Measurements from ENCODE around the gene TRIM66.

Gene TRIM66

DNA sequence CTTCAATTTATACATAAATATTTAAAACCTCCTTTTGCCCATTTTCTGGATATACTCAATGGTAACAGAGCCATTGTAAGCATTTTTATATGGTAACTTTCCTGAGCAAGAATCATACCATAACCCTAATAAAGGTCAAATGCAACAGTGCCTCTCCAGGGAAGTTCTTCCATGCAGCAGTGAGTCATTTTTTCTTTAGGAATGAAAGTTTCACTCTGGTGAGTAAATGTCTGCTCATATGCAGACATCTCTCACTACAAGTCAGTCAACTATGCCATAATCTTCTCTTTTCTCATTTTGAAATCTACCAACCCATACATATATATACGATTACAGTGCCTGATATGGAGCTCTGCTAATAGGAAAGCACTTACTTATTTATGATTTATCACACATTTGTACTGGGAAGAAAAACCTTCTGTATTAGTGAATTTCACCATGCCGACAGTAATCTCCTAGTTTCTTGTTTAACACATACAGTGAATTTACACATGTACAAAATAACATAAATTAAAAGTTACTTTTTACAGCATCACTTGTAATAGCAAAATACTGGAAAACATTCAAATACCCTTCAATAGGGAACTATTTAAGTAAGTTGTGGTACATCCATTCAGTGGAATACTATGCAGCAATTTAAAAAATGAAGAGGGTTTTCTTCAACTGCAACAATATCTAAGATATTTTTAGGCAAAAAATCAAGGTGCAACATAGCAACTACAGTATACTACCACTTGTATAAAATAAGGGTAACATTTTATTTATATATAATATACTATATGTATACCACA lies 104.5 kb downstream of the TRIM66 start:
- peak; percentile 56 for DNase-seq (ENCODE audit: low read depth)
- no peak overlapping the region for H3K4me3 ChIP-seq (ENCODE audit: control insufficient read depth, low read depth, low read length)
- TF ChIP-seq, protein P1, sequence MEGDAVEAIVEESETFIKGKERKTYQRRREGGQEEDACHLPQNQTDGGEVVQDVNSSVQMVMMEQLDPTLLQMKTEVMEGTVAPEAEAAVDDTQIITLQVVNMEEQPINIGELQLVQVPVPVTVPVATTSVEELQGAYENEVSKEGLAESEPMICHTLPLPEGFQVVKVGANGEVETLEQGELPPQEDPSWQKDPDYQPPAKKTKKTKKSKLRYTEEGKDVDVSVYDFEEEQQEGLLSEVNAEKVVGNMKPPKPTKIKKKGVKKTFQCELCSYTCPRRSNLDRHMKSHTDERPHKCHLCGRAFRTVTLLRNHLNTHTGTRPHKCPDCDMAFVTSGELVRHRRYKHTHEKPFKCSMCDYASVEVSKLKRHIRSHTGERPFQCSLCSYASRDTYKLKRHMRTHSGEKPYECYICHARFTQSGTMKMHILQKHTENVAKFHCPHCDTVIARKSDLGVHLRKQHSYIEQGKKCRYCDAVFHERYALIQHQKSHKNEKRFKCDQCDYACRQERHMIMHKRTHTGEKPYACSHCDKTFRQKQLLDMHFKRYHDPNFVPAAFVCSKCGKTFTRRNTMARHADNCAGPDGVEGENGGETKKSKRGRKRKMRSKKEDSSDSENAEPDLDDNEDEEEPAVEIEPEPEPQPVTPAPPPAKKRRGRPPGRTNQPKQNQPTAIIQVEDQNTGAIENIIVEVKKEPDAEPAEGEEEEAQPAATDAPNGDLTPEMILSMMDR (conservative IDR thresholded peaks at IDR 0.05; ENCODE audit: control insufficient read depth, insufficient read depth, low read depth, low read length): no peak

DNA sequence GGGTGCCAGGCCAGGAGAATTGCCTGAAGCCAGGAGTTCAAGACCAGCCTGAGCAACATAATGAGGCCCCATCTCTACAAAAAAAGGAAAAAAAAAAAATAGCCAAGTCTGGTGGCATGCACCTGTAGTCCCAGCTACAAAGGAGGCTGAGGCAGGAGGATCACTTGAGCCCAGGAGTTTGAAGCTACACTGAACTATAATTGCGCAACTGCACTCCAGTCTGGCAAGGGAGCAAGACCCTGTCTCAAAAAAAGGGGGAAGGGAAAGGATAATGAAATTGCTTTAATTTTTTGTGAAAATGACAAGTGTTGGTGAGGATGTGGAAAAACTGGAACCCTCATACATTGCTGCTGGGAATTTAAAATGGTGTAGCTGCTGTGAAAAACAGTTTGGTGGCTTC lies 107.7 kb downstream of the TRIM66 start:
- H3K4me3 ChIP-seq (ENCODE audit: control insufficient read depth, low read depth, low read length): no peak overlapping the region
- no peak for DNase-seq (ENCODE audit: low read depth)
- TF ChIP-seq, protein P1 (conservative IDR thresholded peaks at IDR 0.05; ENCODE audit: control insufficient read depth, insufficient read depth, low read depth, low read length): no peak

DNA sequence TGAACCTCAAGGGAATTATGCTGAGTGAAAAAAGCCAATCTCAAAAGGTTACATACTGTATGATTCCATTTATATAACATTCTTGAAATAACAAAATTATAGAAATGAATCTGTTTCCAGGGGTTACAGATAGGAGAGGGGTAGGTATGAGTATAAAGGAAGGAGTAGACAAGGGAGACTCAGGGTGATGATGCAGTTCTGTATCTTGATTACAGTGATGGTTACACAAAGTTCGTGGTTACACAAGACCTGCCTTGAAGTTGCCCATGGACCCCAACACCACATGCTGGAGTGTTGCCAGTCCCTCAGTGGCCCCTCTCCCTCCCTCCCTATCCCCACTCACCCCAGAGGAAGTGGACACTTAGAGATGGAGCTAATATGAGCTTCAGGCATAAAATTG lies 108.7 kb downstream of the TRIM66 start:
- H3K4me3 ChIP-seq (ENCODE audit: control insufficient read depth, low read depth, low read length): no peak overlapping the region
- no peak for DNase-seq (ENCODE audit: low read depth)

GRCh38 chr11:8567602-8568198 lies 114.8 kb downstream of the TRIM66 start:
- TF ChIP-seq, protein P1 (conservative IDR thresholded peaks at IDR 0.05; ENCODE audit: control insufficient read depth, insufficient read depth, low read depth, low read length): no peak
- DNase-seq (ENCODE audit: low read depth): peak; percentile 19
- H3K4me3 ChIP-seq (ENCODE audit: control insufficient read depth, low read depth, low read length): no peak overlapping the region

More for the DNA sequence above, 108.7 kb downstream of the TRIM66 start:
- TF ChIP-seq, protein P1 (conservative IDR thresholded peaks at IDR 0.05; ENCODE audit: control insufficient read depth, insufficient read depth, low read depth, low read length): no peak

- H3K4me3 ChIP-seq (ENCODE audit: control insufficient read depth, low read depth, low read length): no peak overlapping the region
- peak; percentile 61 for DNase-seq (ENCODE audit: low read depth)
- TF ChIP-seq, protein P1 (conservative IDR thresholded peaks at IDR 0.05; ENCODE audit: control insufficient read depth, insufficient read depth, low read depth, low read length): peak; percentile 48
These were observed 115.8 kb downstream of the TRIM66 start for GRCh38 chr11:8566613-8567210.

DNA sequence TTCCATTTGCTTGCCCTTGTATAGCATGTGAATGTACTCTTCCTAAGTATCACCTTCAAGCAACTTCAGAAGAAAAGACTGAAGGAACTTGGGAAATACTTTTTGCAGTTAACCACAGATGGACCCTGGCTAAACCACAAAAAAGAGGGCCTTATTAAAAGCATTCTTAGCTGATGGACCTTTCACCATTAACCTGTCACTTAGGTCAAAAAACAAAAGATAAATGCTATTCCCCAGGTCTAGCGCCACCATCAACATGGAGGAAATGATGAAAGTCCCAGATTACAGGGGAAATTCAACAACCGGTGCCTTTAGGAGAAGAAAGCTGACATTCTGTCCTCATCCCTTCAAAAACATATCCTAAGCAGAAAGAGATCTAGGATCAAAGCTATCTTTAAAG lies 117.9 kb downstream of the TRIM66 start:
- no peak for DNase-seq (ENCODE audit: low read depth)
- H3K4me3 ChIP-seq (ENCODE audit: control insufficient read depth, low read depth, low read length): no peak overlapping the region
- TF ChIP-seq, protein P1 (conservative IDR thresholded peaks at IDR 0.05; ENCODE audit: control insufficient read depth, insufficient read depth, low read depth, low read length): no peak

Data from fibroblast of mammary gland (primary cell).